ENCODE measurements around the gene PHLDB1. TPM values are rescaled to one million over a fixed set of nuclear protein-coding genes. Genes with fewer than 3 reads are reported as not detected.
"Not testable (repeated sequence)": the region's sequence is repeated elsewhere in the genome, so short reads cannot be mapped to it uniquely, and the experiment has no call there.

The PHLDB1 gene
- total RNA-seq, 4 donors from 2014 or later = 92.6 to 276 (median 161) TPM

DNA sequence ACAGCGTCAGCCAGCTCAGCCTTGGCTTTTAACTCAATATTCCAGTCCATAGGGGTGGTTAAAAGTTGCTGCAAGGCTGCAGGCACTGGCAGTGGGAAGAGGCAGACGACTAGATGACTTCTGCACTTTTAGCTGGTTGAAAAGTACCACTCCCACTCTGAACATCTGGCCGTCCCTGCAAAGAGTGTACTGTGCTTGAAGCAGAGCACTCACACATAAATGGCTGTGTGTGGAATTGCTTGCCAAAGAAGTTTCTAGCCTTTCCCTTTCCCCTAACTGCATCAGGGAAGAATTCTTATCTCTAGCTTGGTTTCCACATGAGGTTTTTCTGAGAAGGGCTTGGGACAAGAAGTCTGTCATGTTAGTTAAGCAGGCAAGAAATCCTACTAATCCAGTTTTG lies 5.1 kb upstream of the PHLDB1 start:
- no peaks in the 10 kb centered on the region for H3K27me3 ChIP-seq
- 76 to 86% methylated on average over 1 to 3 of the region's 3 CpGs for WGBS, 2 donors (ENCODE audit: low coverage in 1 of 2)
- no peak for DNase-seq
- in situ Hi-C loops (cut with MboI; ENCODE audit: low pct_ligation_motif_present in 1 of 4, low pct_unique_long_range_greater_than_20kb in 1 of 4, low sequenced_read_pairs in 3 of 4) = no loop called here
- TF ChIP-seq POLR2AphosphoS5 (IDR thresholded peaks at IDR 0.05) = no peak
- no peak for TF ChIP-seq POLR2A (IDR thresholded peaks at IDR 0.05)
- TF ChIP-seq, protein P1, sequence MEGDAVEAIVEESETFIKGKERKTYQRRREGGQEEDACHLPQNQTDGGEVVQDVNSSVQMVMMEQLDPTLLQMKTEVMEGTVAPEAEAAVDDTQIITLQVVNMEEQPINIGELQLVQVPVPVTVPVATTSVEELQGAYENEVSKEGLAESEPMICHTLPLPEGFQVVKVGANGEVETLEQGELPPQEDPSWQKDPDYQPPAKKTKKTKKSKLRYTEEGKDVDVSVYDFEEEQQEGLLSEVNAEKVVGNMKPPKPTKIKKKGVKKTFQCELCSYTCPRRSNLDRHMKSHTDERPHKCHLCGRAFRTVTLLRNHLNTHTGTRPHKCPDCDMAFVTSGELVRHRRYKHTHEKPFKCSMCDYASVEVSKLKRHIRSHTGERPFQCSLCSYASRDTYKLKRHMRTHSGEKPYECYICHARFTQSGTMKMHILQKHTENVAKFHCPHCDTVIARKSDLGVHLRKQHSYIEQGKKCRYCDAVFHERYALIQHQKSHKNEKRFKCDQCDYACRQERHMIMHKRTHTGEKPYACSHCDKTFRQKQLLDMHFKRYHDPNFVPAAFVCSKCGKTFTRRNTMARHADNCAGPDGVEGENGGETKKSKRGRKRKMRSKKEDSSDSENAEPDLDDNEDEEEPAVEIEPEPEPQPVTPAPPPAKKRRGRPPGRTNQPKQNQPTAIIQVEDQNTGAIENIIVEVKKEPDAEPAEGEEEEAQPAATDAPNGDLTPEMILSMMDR (IDR thresholded peaks at IDR 0.05) = no peak
- TF ChIP-seq EP300 (IDR thresholded peaks at IDR 0.05; ENCODE audit: low read depth) = no peak
- intact Hi-C loops (cut with DNase I; ENCODE audit: low total_unique reads) = no loop called here
- H3K4me1 ChIP-seq = peaks cover 5 to 31% (median 8%) of the 10 kb centered on the region in 4 donors
- peak overlapping the region in 1 of 4 donors; percentile 18 for H3K27ac ChIP-seq
- H3K36me3 ChIP-seq = peaks cover 0 to 38% (median 14%) of the 10 kb centered on the region in 4 donors
- H3K4me3 ChIP-seq = no peak overlapping the region
- no peaks in the 10 kb centered on the region for H3K9me3 ChIP-seq

DNA sequence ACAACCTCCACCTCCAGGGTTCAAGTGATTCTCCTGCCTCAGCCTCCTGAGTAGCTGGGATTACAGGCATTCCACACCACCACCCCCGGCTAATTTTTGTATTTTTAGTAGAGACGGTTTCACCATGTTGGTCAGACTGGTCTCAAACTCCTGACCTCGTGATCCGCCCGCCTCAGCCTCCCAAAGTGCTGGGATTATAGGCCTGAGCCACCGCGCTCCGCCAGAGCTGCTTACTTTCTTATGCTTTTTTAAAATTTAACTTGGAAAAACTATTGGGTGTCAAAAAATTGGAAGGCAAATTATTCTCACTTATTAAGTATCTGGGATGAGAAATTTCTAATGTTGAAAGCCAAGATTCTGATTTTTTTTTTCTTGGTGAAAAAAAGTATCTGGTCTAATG lies 3.7 kb upstream of the PHLDB1 start:
- DNase-seq; in situ Hi-C loops (cut with MboI; ENCODE audit: low pct_ligation_motif_present in 1 of 4, low pct_unique_long_range_greater_than_20kb in 1 of 4, low sequenced_read_pairs in 3 of 4); H3K4me3 ChIP-seq; intact Hi-C loops (cut with DNase I; ENCODE audit: low total_unique reads); H3K9me3 ChIP-seq: not testable (repeated sequence)
- H3K36me3 ChIP-seq = peaks cover 0 to 37% (median 14%) of the 10 kb centered on the region in 4 donors
- peaks cover 13% of the 10 kb centered on the region for H3K27me3 ChIP-seq
- H3K27ac ChIP-seq = peak overlapping the region; percentile 73 to 95 (median 80)
- H3K4me1 ChIP-seq = peaks cover 5 to 45% (median 18%) of the 10 kb centered on the region in 4 donors
- WGBS, 2 donors (ENCODE audit: low coverage in 1 of 2) = 79 to 85% methylated on average over 5 to 8 of the region's 8 CpGs

DNA sequence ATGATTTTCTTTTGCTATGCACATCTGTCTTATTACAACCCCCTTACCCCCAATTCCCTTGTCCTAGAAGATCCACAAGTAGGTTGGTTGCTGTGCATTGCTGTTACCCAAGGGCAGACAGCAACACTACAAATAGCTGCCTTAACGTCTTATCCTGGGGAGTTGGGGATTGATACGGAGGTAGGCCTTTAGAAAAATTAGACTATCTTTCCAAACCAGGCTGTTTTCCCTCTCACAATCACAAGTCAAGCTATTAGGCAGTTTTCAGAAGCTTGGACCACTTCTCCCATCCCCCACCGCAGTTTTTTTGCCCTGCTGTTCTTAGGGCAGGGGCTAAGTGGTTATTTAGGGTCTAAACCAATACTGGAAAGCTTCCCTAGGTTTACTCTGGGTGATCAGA lies 2.8 kb upstream of the PHLDB1 start:
- H3K4me1 ChIP-seq = peaks cover 5 to 51% (median 25%) of the 10 kb centered on the region in 4 donors
- intact Hi-C loops (cut with DNase I; ENCODE audit: low total_unique reads) (no loop called here), in situ Hi-C loops (cut with MboI; ENCODE audit: low pct_ligation_motif_present in 1 of 4, low pct_unique_long_range_greater_than_20kb in 1 of 4, low sequenced_read_pairs in 3 of 4) (no loop called here)
- no peaks in the 10 kb centered on the region for H3K9me3 ChIP-seq
- H3K4me3 ChIP-seq = no peak overlapping the region
- peaks cover 17% of the 10 kb centered on the region for H3K27me3 ChIP-seq
- TF ChIP-seq EP300 (IDR thresholded peaks at IDR 0.05; ENCODE audit: low read depth) (no peak), POLR2A (IDR thresholded peaks at IDR 0.05) (no peak), POLR2AphosphoS5 (IDR thresholded peaks at IDR 0.05) (no peak)
- TF ChIP-seq, protein P1 (IDR thresholded peaks at IDR 0.05) = no peak
- H3K36me3 ChIP-seq = peaks cover 0 to 30% (median 14%) of the 10 kb centered on the region in 4 donors
- peak overlapping the region; percentile 73 to 95 (median 80) for H3K27ac ChIP-seq
- no peak for DNase-seq
- 85 to 100% methylated on average over 1 to 3 of the region's 3 CpGs for WGBS, 2 donors (ENCODE audit: low coverage in 1 of 2)

DNA sequence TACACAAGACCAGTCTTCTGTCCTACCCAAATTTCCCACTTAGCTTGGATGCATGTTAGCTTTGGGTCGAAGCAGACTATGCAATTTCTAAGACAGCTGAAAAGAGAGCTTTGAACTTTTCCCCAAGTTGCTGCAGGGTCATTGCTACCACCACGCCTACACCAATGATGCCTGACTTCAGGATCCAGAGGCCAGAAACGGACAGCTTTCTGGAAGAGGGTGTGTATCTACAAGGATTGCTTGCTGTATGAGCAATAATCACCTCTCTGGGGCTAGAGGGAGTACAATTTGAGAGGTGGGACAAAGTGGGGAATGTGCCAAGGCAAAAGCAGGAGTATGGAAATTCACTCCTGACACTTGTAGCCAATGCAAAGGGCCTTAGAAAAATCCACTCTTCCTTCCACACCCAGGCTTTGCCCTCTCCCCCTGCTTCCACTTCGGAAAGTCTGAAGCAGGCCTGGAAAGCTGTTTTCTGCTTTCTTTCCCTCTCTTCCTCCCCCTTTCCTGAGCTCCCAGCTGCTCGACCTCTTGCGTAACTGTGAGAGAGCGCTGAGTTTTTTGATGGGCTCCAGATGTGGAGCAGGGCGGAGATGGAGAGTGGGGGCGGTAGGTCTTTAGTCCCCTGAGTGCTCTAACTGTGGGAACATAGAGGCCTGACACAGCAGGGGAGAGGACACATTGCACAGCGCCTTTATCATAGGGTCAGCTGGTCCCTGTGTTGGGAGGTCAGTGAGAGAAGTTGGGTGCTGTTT lies 2.1 kb upstream of the PHLDB1 start:
- peaks cover 24% of the 10 kb centered on the region for H3K27me3 ChIP-seq
- peaks cover 5 to 58% (median 32%) of the 10 kb centered on the region in 4 donors for H3K4me1 ChIP-seq
- peak; percentile 62 for DNase-seq
- H3K36me3 ChIP-seq = peaks cover 0 to 22% (median 10%) of the 10 kb centered on the region in 4 donors
- 20 to 65% methylated on average over 1 to 10 of the region's 10 CpGs for WGBS, 2 donors (ENCODE audit: low coverage in 1 of 2)
- in situ Hi-C loops (cut with MboI; ENCODE audit: low pct_ligation_motif_present in 1 of 4, low pct_unique_long_range_greater_than_20kb in 1 of 4, low sequenced_read_pairs in 3 of 4) = no loop called here
- intact Hi-C loops (cut with DNase I; ENCODE audit: low total_unique reads) = no loop called here
- TF ChIP-seq POLR2AphosphoS5 (IDR thresholded peaks at IDR 0.05) (peak; percentile 87 to 93 (median 92)), POLR2A (IDR thresholded peaks at IDR 0.05) (peak; percentile 25), EP300 (IDR thresholded peaks at IDR 0.05; ENCODE audit: low read depth) (peak; percentile 52)
- TF ChIP-seq, protein P1 (IDR thresholded peaks at IDR 0.05) = no peak
- H3K9me3 ChIP-seq = no peaks in the 10 kb centered on the region
- peak overlapping the region; percentile 73 to 95 (median 80) for H3K27ac ChIP-seq
- no peak overlapping the region for H3K4me3 ChIP-seq

All from transverse colon (tissue), 4 donors.